Heart left ventricle (tissue), 13 donors: Measurements from ENCODE around the gene VILL.

ENCODE experiments used
- POLR2A ChIP-seq, 2 donors: fragments of 450-650 bp; IDR thresholded peaks; one replicate each; pipeline ENCODE4 v1.6.1; 2017; ENCODE audit warnings: antibody characterized with exemption in 2 of 2, mild to moderate bottlenecking in 2 of 2, moderate library complexity in 2 of 2
- TF ChIP-seq, protein P1 (sequence below), 12 donors: fragments of 200-600 bp; sonication (generic) in 4 of 12; IDR thresholded peaks; one replicate each; pipeline versions ENCODE4 v1.5.0 to v1.8.0; 2018 to 2022; ENCODE audit warnings: antibody characterized with exemption in 12 of 12, mild to moderate bottlenecking in 5 of 12
- donor health status: ischemic (EF 13 %, LVEDD 7.1; RV severe dilation, severe dysfunction).
- donor health status: DM: no; HTN: yes; CAD: no.
- donor health status: DM: no; HTN: no; CAD: no.
- donor health status: ischemic (EF 25% LVEDD 6.9; RV normal size, moderate dysfunction).
- donor health status: ischemic (EF 25% LVEDD 5.7; RV mildly dilated, moderate dysfunction).
- donor health status: ischemic (EF 35%, LVEDD 5.7; RV mildly dilated, moderate dysfunction).
- donor health status: nonischemic (EF 11% LVEDD 7.7; RV severe dilation, severe dysfunction).
- donor health status: DM: yes; HTN: yes; CAD: no.
- donor health status: PGD.
- donor health status: ischemic (EF 29% LVEDD 5.4; RV normal size, mild dysfunction).
- donor health status: nonischemic (EF 23%, LVEDD 6.1; RV moderate dilation, normal function).

DNA sequence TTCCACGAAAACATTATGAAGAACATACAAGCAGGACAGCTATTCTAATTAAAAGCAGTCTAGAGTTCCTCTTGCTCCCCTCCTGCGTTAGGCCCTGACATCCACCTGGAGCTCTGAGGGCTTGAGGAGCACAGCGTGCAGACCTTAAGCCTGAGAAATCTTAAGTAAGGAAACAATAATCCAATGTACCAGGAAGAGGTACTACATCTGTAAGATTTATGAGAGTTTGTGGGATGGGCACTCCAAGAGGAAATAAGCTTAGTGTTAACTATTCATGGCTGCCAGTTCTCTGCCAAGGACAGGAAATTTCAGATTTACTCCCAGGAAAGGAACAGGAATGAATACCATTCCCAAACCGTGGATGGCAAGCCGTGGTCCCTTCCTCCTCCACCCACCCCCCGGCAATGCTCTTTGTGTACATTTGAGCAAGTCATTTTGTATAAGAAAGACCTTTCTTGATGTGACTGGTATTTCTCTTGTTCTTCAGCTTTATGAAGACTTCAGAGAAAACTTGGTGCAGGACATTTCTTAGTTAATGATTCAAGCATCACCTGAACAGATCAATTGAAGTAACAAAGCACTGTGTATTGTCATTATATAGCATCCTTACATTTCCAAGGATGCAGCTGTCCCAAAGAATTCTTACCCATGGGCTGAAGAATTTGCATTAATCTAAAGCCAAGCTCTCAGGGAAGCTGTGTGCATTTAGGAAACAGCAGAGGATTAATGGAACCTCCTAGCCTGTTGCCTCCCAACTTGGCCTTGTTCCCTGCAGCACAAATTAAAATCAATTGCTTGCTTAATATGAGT, 28.8 kb upstream of the VILL start:
- TF ChIP-seq, protein P1, sequence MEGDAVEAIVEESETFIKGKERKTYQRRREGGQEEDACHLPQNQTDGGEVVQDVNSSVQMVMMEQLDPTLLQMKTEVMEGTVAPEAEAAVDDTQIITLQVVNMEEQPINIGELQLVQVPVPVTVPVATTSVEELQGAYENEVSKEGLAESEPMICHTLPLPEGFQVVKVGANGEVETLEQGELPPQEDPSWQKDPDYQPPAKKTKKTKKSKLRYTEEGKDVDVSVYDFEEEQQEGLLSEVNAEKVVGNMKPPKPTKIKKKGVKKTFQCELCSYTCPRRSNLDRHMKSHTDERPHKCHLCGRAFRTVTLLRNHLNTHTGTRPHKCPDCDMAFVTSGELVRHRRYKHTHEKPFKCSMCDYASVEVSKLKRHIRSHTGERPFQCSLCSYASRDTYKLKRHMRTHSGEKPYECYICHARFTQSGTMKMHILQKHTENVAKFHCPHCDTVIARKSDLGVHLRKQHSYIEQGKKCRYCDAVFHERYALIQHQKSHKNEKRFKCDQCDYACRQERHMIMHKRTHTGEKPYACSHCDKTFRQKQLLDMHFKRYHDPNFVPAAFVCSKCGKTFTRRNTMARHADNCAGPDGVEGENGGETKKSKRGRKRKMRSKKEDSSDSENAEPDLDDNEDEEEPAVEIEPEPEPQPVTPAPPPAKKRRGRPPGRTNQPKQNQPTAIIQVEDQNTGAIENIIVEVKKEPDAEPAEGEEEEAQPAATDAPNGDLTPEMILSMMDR (IDR thresholded peaks at IDR 0.05) = no peak
- no peak for TF ChIP-seq POLR2A (IDR thresholded peaks at IDR 0.05)
